ENCODE results near the gene TGIF1. TPM values are rescaled to one million over a fixed set of nuclear protein-coding genes. Genes with fewer than 3 reads are reported as not detected.
"Not testable (repeated sequence)": the region's sequence is repeated elsewhere in the genome, so short reads cannot be mapped to it uniquely, and the experiment has no call there.

TGIF1 gene
- total and polyA plus RNA-seq, 5 donors from 2014 or later: 37.3 to 86.8 (median 43.5) TPM

GRCh38 chr18:3468066-3468705 is 18.2 kb downstream of the TGIF1 start:
- H3K36me3 Mint-ChIP-seq: no peaks in the 10 kb centered on the region
- H3K27ac ChIP-seq (ENCODE audit: insufficient read depth, low read length, poor library complexity, severe bottlenecking): no peak overlapping the region
- H3K4me3 Mint-ChIP-seq: no peak overlapping the region
- no peaks in the 10 kb centered on the region for H3K27me3 ChIP-seq (ENCODE audit: control insufficient read depth, insufficient read depth, low read length)
- peaks cover 18% of the 10 kb centered on the region for H3K27me3 Mint-ChIP-seq
- H3K27ac Mint-ChIP-seq: no peak overlapping the region
- H3K36me3 ChIP-seq (ENCODE audit: control insufficient read depth, insufficient read depth, low read length): no peaks in the 10 kb centered on the region
- peaks cover 13% of the 10 kb centered on the region for H3K4me1 ChIP-seq (ENCODE audit: control insufficient read depth, insufficient read depth, low read length, poor library complexity, severe bottlenecking)
- no peak overlapping the region for H3K4me3 ChIP-seq (ENCODE audit: low read depth, low read length)
- peaks cover 5 to 23% (median 15%) of the 10 kb centered on the region in 4 donors for H3K4me1 Mint-ChIP-seq
- peaks cover 0 to 5% (median 0%) of the 10 kb centered on the region in 7 donors for H3K9me3 Mint-ChIP-seq
- DNase-seq (no peak), ATAC-seq (ENCODE audit: low read depth in 2 of 2) (no peak)
- no peaks in the 10 kb centered on the region for H3K9me3 ChIP-seq (ENCODE audit: control insufficient read depth in 2 of 2, low read length in 2 of 2)

- peaks cover 13% of the 10 kb centered on the region for H3K4me1 ChIP-seq (ENCODE audit: control insufficient read depth, insufficient read depth, low read length, poor library complexity, severe bottlenecking)
- Mint-ChIP-seq H3K27ac (no peak overlapping the region), H3K9me3 (peaks cover 0 to 5% (median 0%) of the 10 kb centered on the region in 7 donors), H3K36me3 (no peaks in the 10 kb centered on the region), H3K27me3 (peaks cover 18% of the 10 kb centered on the region), H3K4me3 (no peak overlapping the region), H3K4me1 (peaks cover 4 to 25% (median 16%) of the 10 kb centered on the region in 4 donors)
- no peaks in the 10 kb centered on the region for H3K9me3 ChIP-seq (ENCODE audit: control insufficient read depth in 2 of 2, low read length in 2 of 2)
- no peaks in the 10 kb centered on the region for H3K36me3 ChIP-seq (ENCODE audit: control insufficient read depth, insufficient read depth, low read length)
- DNase-seq (no peak), ATAC-seq (ENCODE audit: low read depth in 2 of 2) (no peak)
- no peak overlapping the region for H3K27ac ChIP-seq (ENCODE audit: insufficient read depth, low read length, poor library complexity, severe bottlenecking)
- no peak overlapping the region for H3K4me3 ChIP-seq (ENCODE audit: low read depth, low read length)
- no peaks in the 10 kb centered on the region for H3K27me3 ChIP-seq (ENCODE audit: control insufficient read depth, insufficient read depth, low read length)
Measured at GRCh38 chr18:3468833-3469232, 18.9 kb downstream of the TGIF1 start.

GRCh38 chr18:3471141-3471648 is 21.2 kb downstream of the TGIF1 start:
- Mint-ChIP-seq H3K4me1 (peaks cover 4 to 21% (median 16%) of the 10 kb centered on the region in 4 donors), H3K9me3 (peaks cover 0 to 5% (median 0%) of the 10 kb centered on the region in 7 donors), H3K4me3 (no peak overlapping the region), H3K36me3 (no peaks in the 10 kb centered on the region), H3K27me3 (peaks cover 18% of the 10 kb centered on the region), H3K27ac (no peak overlapping the region)
- Histone ChIP-seq H3K9me3 (ENCODE audit: control insufficient read depth in 2 of 2, low read length in 2 of 2) (no peaks in the 10 kb centered on the region), H3K27me3 (ENCODE audit: control insufficient read depth, insufficient read depth, low read length) (no peaks in the 10 kb centered on the region), H3K4me3 (ENCODE audit: low read depth, low read length) (no peak overlapping the region), H3K4me1 (ENCODE audit: control insufficient read depth, insufficient read depth, low read length, poor library complexity, severe bottlenecking) (peaks cover 10% of the 10 kb centered on the region), H3K36me3 (ENCODE audit: control insufficient read depth, insufficient read depth, low read length) (no peaks in the 10 kb centered on the region), H3K27ac (ENCODE audit: insufficient read depth, low read length, poor library complexity, severe bottlenecking) (no peak overlapping the region)
- DNase-seq (no peak), ATAC-seq (ENCODE audit: low read depth in 2 of 2) (no peak)

- H3K36me3 ChIP-seq (ENCODE audit: control insufficient read depth, insufficient read depth, low read length); H3K9me3 Mint-ChIP-seq; H3K9me3 ChIP-seq (ENCODE audit: control insufficient read depth in 2 of 2, low read length in 2 of 2); H3K36me3 Mint-ChIP-seq; H3K4me3 ChIP-seq (ENCODE audit: low read depth, low read length); H3K27ac ChIP-seq (ENCODE audit: insufficient read depth, low read length, poor library complexity, severe bottlenecking); H3K27ac Mint-ChIP-seq; DNase-seq; H3K27me3 ChIP-seq (ENCODE audit: control insufficient read depth, insufficient read depth, low read length); H3K27me3 Mint-ChIP-seq; ATAC-seq (ENCODE audit: low read depth in 2 of 2); H3K4me3 Mint-ChIP-seq; H3K4me1 ChIP-seq (ENCODE audit: control insufficient read depth, insufficient read depth, low read length, poor library complexity, severe bottlenecking): not testable (repeated sequence)
- peaks cover 4 to 11% (median 7%) of the 10 kb centered on the region in 4 donors for H3K4me1 Mint-ChIP-seq
Measured at GRCh38 chr18:3472121-3472520, 22.1 kb downstream of the TGIF1 start.

- H3K4me1 Mint-ChIP-seq: peaks cover 4 to 9% (median 5%) of the 10 kb centered on the region in 4 donors
- H3K9me3 Mint-ChIP-seq: peaks cover 0 to 5% (median 0%) of the 10 kb centered on the region in 7 donors
- no peak overlapping the region for H3K4me3 Mint-ChIP-seq
- ATAC-seq (ENCODE audit: low read depth in 2 of 2): no peak
- DNase-seq: peak in 1 of 3 donors; percentile 57
- no peaks in the 10 kb centered on the region for H3K36me3 Mint-ChIP-seq
- H3K4me1 ChIP-seq (ENCODE audit: control insufficient read depth, insufficient read depth, low read length, poor library complexity, severe bottlenecking): no peaks in the 10 kb centered on the region
- no peak overlapping the region for H3K27ac Mint-ChIP-seq
- no peak overlapping the region for H3K4me3 ChIP-seq (ENCODE audit: low read depth, low read length)
- H3K27me3 ChIP-seq (ENCODE audit: control insufficient read depth, insufficient read depth, low read length): no peaks in the 10 kb centered on the region
- no peaks in the 10 kb centered on the region for H3K9me3 ChIP-seq (ENCODE audit: control insufficient read depth in 2 of 2, low read length in 2 of 2)
- no peaks in the 10 kb centered on the region for H3K36me3 ChIP-seq (ENCODE audit: control insufficient read depth, insufficient read depth, low read length)
- peaks cover 8% of the 10 kb centered on the region for H3K27me3 Mint-ChIP-seq
- no peak overlapping the region for H3K27ac ChIP-seq (ENCODE audit: insufficient read depth, low read length, poor library complexity, severe bottlenecking)
Measured at GRCh38 chr18:3472681-3473544, 22.9 kb downstream of the TGIF1 start.

- no peak overlapping the region for H3K4me3 ChIP-seq (ENCODE audit: low read depth, low read length)
- Mint-ChIP-seq H3K4me1 (peaks cover 0 to 6% (median 1%) of the 10 kb centered on the region in 4 donors), H3K9me3 (peaks cover 0 to 5% (median 0%) of the 10 kb centered on the region in 7 donors), H3K27ac (no peak overlapping the region), H3K36me3 (no peaks in the 10 kb centered on the region), H3K27me3 (peaks cover 12% of the 10 kb centered on the region), H3K4me3 (no peak overlapping the region)
- ATAC-seq (ENCODE audit: low read depth in 2 of 2) (no peak), DNase-seq (no peak)
- no peak overlapping the region for H3K27ac ChIP-seq (ENCODE audit: insufficient read depth, low read length, poor library complexity, severe bottlenecking)
- no peaks in the 10 kb centered on the region for H3K4me1 ChIP-seq (ENCODE audit: control insufficient read depth, insufficient read depth, low read length, poor library complexity, severe bottlenecking)
- no peaks in the 10 kb centered on the region for H3K9me3 ChIP-seq (ENCODE audit: control insufficient read depth in 2 of 2, low read length in 2 of 2)
- H3K27me3 ChIP-seq (ENCODE audit: control insufficient read depth, insufficient read depth, low read length): peaks cover 3% of the 10 kb centered on the region
- H3K36me3 ChIP-seq (ENCODE audit: control insufficient read depth, insufficient read depth, low read length): no peaks in the 10 kb centered on the region
Measured at GRCh38 chr18:3478262-3478978, 28.4 kb downstream of the TGIF1 start.

- no peak overlapping the region for H3K4me3 ChIP-seq (ENCODE audit: low read depth, low read length)
- H3K9me3 ChIP-seq (ENCODE audit: control insufficient read depth in 2 of 2, low read length in 2 of 2): no peaks in the 10 kb centered on the region
- no peak overlapping the region for H3K27ac ChIP-seq (ENCODE audit: insufficient read depth, low read length, poor library complexity, severe bottlenecking)
- Mint-ChIP-seq H3K27ac (no peak overlapping the region), H3K27me3 (peaks cover 17% of the 10 kb centered on the region), H3K4me3 (no peak overlapping the region), H3K9me3 (peaks cover 0 to 3% (median 0%) of the 10 kb centered on the region in 7 donors), H3K36me3 (no peaks in the 10 kb centered on the region), H3K4me1 (peaks cover 0 to 4% (median 0%) of the 10 kb centered on the region in 4 donors)
- no peaks in the 10 kb centered on the region for H3K4me1 ChIP-seq (ENCODE audit: control insufficient read depth, insufficient read depth, low read length, poor library complexity, severe bottlenecking)
- DNase-seq (no peak), ATAC-seq (ENCODE audit: low read depth in 2 of 2) (no peak)
- peaks cover 3% of the 10 kb centered on the region for H3K27me3 ChIP-seq (ENCODE audit: control insufficient read depth, insufficient read depth, low read length)
- H3K36me3 ChIP-seq (ENCODE audit: control insufficient read depth, insufficient read depth, low read length): no peaks in the 10 kb centered on the region
Measured at GRCh38 chr18:3479978-3480509, 30.1 kb downstream of the TGIF1 start.
